Measurements from ENCODE around the gene COMT. TPM values are rescaled to one million over a fixed set of nuclear protein-coding genes. Genes with fewer than 3 reads are reported as not detected.

Gene COMT
- total and polyA plus RNA-seq, 2 experiments from 2014 or later: 29.6 to 29.8 TPM

DNA sequence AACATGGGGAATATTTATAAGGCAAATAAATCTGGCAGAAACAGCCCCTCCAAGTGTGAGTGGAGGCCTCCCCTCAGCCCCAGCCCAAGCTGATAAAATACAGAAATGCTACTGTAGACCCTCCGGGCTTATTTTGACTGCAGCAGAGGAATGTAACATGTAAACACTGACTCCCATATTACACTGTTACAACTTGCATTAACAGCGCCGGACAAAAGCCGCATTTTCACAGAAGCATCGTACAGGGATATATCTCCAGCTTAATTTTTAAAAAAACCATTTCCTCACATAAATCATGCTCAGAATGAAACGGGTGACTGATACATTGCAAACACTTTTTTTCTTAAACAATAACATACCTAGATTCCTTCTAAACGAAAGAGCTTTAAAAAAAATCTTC is 36.6 kb upstream of the COMT start (continued):
- TF ChIP-seq, protein P1, sequence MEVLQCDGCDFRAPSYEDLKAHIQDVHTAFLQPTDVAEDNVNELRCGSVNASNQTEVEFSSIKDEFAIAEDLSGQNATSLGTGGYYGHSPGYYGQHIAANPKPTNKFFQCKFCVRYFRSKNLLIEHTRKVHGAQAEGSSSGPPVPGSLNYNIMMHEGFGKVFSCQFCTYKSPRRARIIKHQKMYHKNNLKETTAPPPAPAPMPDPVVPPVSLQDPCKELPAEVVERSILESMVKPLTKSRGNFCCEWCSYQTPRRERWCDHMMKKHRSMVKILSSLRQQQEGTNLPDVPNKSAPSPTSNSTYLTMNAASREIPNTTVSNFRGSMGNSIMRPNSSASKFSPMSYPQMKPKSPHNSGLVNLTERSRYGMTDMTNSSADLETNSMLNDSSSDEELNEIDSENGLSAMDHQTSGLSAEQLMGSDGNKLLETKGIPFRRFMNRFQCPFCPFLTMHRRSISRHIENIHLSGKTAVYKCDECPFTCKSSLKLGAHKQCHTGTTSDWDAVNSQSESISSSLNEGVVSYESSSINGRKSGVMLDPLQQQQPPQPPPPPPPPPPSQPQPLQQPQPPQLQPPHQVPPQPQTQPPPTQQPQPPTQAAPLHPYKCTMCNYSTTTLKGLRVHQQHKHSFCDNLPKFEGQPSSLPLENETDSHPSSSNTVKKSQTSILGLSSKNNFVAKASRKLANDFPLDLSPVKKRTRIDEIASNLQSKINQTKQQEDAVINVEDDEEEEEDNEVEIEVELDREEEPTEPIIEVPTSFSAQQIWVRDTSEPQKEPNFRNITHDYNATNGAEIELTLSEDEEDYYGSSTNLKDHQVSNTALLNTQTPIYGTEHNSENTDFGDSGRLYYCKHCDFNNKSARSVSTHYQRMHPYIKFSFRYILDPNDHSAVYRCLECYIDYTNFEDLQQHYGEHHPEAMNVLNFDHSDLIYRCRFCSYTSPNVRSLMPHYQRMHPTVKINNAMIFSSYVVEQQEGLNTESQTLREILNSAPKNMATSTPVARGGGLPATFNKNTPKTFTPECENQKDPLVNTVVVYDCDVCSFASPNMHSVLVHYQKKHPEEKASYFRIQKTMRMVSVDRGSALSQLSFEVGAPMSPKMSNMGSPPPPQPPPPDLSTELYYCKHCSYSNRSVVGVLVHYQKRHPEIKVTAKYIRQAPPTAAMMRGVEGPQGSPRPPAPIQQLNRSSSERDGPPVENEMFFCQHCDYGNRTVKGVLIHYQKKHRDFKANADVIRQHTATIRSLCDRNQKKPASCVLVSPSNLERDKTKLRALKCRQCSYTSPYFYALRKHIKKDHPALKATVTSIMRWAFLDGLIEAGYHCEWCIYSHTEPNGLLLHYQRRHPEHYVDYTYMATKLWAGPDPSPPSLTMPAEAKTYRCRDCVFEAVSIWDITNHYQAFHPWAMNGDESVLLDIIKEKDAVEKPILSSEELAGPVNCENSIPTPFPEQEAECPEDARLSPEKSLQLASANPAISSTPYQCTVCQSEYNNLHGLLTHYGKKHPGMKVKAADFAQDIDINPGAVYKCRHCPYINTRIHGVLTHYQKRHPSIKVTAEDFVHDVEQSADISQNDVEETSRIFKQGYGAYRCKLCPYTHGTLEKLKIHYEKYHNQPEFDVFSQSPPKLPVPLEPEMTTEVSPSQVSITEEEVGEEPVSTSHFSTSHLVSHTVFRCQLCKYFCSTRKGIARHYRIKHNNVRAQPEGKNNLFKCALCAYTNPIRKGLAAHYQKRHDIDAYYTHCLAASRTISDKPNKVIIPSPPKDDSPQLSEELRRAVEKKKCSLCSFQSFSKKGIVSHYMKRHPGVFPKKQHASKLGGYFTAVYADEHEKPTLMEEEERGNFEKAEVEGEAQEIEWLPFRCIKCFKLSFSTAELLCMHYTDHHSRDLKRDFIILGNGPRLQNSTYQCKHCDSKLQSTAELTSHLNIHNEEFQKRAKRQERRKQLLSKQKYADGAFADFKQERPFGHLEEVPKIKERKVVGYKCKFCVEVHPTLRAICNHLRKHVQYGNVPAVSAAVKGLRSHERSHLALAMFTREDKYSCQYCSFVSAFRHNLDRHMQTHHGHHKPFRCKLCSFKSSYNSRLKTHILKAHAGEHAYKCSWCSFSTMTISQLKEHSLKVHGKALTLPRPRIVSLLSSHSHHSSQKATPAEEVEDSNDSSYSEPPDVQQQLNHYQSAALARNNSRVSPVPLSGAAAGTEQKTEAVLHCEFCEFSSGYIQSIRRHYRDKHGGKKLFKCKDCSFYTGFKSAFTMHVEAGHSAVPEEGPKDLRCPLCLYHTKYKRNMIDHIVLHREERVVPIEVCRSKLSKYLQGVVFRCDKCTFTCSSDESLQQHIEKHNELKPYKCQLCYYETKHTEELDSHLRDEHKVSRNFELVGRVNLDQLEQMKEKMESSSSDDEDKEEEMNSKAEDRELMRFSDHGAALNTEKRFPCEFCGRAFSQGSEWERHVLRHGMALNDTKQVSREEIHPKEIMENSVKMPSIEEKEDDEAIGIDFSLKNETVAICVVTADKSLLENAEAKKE (CRISPR knock-in tag; IDR thresholded peaks at IDR 0.05): no peak
- TF ChIP-seq ZNF331 (CRISPR knock-in tag; IDR thresholded peaks at IDR 0.05; ENCODE audit: low read depth): no peak
- TF ChIP-seq EZH2phosphoT487 (IDR thresholded peaks at IDR 0.05; ENCODE audit: unreplicated experiment): no peak
- no peak for TF ChIP-seq ZNF114 (CRISPR knock-in tag; IDR thresholded peaks at IDR 0.05)

DNA sequence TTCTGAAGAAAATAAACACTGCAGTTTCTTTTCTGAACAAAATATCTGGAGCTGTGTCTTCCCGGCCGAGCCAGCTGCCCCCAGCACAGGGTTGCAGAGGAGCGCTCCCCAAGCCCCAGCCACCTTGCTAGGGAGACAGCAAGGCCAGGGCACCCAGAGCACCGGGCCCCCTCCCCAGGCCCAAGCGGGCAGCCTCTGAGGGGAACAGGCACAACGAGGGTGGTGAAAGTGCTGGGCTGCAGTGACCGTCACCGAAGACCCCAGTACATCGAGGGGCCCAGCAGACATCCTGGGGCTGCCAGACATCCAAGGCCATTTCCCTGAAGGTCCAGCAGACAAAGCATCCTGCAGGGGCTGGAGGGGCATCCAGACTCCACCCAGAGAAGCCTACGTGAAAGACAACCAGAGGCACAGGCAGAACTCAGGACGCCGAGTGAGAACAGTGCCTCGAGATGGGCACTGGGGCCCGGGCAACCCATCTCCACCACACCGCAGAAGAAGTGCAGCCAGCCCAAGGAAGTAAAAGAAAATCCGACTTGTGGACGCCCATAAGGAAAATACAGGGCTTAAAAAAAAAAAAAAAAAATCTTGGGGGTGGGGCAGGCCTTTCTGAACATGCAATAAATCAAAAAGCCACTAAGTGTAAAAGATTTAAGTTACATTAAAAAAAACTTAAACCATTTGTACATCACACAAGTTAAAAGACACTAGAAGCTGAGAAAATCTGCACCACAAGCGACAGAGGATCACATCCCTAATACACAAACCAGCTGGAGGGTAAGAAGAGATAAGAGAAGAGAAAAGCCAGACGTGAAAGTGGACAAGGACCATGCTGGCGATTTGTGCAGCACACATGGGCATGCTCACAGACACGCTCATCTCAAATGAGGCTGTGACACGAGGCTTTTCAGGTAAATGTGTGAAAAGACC is 36.0 kb upstream of the COMT start:
- no peak overlapping the region for H2AFZ ChIP-seq
- no peak overlapping the region for H3K27ac ChIP-seq (ENCODE audit: low read depth)
- H3K4me3 ChIP-seq: no peak overlapping the region
- Mint-ChIP-seq H3K27ac (no peak overlapping the region), H3K36me3 (ENCODE audit: low read depth) (peaks cover 3% of the 10 kb centered on the region; the same call in 1 of the 3 replicates), H3K27me3 (ENCODE audit: insufficient read depth, low read depth, poor library complexity) (peaks cover 9% of the 10 kb centered on the region), H3K4me1 (peaks cover 22% of the 10 kb centered on the region), H3K9me3 (peaks cover 3% of the 10 kb centered on the region; the same call in 1 of the 3 replicates), H3K4me3 (no peak overlapping the region)
- H3K27me3 ChIP-seq (ENCODE audit: insufficient read depth): no peaks in the 10 kb centered on the region
- no peaks in the 10 kb centered on the region for H3K36me3 ChIP-seq (ENCODE audit: insufficient read depth)
- no peaks in the 10 kb centered on the region for H3K79me2 ChIP-seq (replicated peaks; ENCODE audit: insufficient read depth)
- no peaks in the 10 kb centered on the region; the same call in 1 of the 2 replicates for H3K4me1 ChIP-seq (ENCODE audit: insufficient read depth)
- DNase-seq (ENCODE audit: low spot score) (no peak), ATAC-seq (no peak)
- no peak overlapping the region for H3K4me2 ChIP-seq
- no peaks in the 10 kb centered on the region for H3K9me2 ChIP-seq (ENCODE audit: insufficient read depth)
- 0 out of 2 replicates have a peak, but pooled peaks cover 3% of the 10 kb centered on the region for H4K20me1 ChIP-seq (replicated peaks; ENCODE audit: insufficient read depth)
- 0 out of 2 replicates have a peak, but pooled peaks cover 2% of the 10 kb centered on the region for H3F3A ChIP-seq (replicated peaks; ENCODE audit: low read depth)
- TF ChIP-seq NANOG (IDR thresholded peaks at IDR 0.05; ENCODE audit: borderline replicate concordance) (no peak), EZH2 (IDR thresholded peaks at IDR 0.05; ENCODE audit: low read depth, unreplicated experiment) (no peak), EZH2phosphoT487 (IDR thresholded peaks at IDR 0.05; ENCODE audit: unreplicated experiment) (no peak), STAT1 (IDR thresholded peaks at IDR 0.05; ENCODE audit: unreplicated experiment) (no peak)
- TF ChIP-seq, protein P2, sequence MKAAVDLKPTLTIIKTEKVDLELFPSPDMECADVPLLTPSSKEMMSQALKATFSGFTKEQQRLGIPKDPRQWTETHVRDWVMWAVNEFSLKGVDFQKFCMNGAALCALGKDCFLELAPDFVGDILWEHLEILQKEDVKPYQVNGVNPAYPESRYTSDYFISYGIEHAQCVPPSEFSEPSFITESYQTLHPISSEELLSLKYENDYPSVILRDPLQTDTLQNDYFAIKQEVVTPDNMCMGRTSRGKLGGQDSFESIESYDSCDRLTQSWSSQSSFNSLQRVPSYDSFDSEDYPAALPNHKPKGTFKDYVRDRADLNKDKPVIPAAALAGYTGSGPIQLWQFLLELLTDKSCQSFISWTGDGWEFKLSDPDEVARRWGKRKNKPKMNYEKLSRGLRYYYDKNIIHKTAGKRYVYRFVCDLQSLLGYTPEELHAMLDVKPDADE (IDR thresholded peaks at IDR 0.05): no peak

Data from GM23338 (cell line).